Measurements from ENCODE around the gene TMEM247.

Gene TMEM247

DNA sequence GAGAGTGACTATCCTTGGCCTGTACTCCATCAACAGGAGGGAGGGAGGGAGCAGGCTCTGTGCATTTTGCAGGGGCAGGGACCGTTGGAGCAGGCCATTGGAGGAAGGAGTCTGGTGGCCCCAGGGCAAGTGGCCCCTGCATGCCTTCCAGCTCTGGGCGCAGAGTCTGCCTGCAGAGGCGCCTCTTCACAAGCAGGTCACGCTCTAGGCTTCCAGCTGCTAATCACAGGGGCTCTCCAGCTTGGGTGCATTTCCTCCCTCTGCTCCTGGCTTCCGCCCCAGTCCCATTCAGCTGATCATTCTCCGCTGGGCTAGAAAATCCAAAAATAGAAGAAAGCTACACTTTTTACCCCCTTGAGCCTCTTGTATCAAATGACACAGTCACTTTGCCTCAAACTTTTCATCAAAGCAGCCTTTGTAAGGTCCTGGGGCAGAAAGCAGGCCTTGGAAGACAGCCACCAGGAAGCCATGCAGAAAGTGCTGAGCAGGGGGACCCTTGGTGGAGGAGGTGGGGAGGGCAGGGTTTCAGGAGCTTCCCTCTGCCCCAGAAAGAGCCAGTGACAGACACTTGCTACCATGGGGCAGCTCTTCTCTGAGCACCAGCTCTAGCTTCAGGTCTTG is 11.3 kb downstream of the TMEM247 start:
- no peak for DNase-seq

DNA sequence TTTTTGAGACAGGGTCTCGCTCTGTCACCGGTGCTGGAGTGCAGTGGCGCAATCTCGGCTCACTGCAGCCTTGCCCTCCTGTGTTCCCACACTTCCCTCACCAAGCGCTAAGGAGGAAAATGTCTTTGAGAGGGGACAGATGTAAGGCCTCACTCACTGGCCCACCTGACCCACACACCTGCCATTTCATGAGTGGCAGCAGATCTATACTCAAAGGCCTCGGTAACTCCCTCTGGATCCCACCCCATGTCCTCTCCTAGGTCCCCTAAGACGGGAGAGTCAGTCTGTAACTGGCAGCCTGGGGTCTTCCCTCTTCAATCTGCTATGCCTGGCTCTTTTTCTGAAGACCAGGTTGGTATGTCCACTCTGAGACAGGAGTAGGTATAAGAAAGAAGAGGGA is 12.9 kb downstream of the TMEM247 start:
- no peak for DNase-seq

DNA sequence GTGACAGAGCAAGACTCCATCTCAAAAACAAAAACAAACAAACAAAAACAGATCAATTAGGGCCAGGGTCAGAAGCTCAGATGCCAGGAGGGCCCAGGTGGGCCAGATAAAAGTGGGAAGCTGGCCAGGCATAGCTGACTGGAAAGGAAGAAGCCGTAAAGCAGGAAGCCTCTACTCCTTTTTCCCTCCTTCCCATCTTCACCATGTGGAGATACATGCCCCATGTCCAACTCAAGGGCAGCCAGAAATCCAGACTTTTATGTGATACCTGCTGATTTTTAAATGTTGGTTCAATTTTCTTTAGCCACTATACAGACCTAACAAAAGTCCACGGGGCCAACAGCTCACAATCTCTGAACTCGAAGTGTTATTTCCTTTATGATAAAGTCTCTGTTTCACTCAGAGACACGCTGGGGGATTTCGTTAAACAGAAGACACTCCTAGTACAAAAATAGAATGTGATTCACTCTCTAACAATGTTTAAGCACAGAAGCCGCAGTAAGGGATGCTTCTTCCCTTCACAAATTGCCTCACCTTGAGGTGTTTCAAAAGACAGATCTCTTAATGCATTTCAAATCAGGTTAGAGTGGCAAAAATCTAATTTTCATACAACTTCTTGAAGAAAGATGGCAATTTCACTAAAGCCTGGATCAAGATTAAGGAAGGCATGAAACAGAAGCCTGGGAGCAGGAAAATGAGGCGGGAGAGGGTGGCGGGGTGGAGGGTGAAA is 14.0 kb downstream of the TMEM247 start:
- DNase-seq: no peak

GRCh38 chr2:46493971-46494250 is 14.5 kb downstream of the TMEM247 start:
- DNase-seq: peak in 1 of 3 experiments; percentile 53

- no peak for DNase-seq
These were observed 15.2 kb downstream of the TMEM247 start for GRCh38 chr2:46494596-46494995.

GRCh38 chr2:46495231-46496030 is 16.1 kb downstream of the TMEM247 start:
- no peak for DNase-seq

DNA sequence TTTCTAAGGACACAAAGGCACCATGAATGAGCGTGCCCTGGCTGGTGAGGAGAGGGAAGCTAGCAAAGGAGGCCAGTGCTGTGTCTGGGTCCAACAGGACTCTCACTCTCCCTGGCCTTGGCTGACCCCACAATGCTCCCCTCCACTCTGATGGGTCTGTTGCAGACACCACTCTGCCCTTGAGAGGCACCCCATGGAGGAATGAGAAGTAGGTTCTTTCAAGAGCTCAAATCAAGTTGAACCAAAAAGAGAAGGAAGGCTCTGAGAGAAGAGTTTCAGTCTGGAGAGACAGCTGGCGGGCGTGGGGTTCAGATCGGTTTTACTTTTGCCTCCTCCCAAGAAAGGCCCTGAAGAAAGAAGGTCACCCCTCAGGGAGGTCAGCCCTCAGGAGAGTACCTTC is 18.4 kb downstream of the TMEM247 start:
- no peak for DNase-seq

- DNase-seq: no peak
These were observed 19.3 kb downstream of the TMEM247 start for GRCh38 chr2:46498681-46499080.

GRCh38 chr2:46499392-46499785 is 20.0 kb downstream of the TMEM247 start:
- DNase-seq: no peak

GRCh38 chr2:46500801-46501200 is 21.4 kb downstream of the TMEM247 start:
- no peak for DNase-seq

DNA sequence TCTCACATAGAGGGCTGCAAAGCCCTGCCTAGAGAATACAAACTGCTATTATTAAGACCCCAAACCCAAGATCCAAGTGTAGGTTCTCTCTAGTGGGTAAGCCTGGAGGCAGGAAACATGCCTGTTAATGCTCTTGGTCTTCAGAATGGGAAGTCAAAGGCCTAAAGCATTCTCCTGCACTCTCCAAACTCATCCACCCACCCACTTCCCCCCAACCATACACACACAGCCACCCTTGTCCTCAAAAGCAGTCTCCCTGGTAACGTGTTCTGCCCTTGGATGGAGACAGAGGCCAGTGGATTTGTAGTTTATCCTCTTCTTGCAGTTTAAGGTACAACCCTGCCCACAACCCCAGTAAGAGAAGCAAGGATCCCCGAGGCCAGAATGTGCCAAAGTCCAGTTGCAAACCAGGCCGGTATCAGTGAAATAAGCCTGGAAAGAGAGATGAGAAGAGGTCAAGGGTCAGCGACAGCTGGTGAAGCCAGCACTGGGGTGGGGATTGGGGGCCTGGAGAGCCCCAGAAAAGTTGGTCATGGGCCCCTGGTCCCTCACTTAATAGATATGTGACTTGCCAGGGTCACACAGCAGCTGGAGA is 23.0 kb downstream of the TMEM247 start:
- DNase-seq: no peak

GRCh38 chr2:46503686-46504085 is 24.3 kb downstream of the TMEM247 start:
- DNase-seq: no peak

DNA sequence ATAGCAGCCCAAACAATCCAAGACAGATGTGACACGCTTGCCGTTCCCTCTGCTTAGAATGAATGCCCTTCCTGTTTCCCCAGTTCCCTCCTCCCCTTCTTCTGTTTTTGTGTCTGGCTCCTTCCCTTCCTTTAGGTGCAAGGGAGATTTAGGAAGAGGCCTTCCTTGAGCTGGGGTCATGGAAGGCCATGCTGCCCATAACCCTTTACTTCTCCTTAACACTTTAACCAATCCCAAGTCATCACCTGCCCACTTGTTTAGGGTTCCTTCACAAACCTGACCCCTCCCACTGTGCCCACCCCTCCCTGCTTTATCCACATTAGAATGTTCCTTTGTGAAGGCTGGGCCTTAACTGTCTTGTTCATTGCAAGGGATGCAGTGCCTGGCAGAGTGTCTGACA is 24.9 kb downstream of the TMEM247 start:
- DNase-seq: no peak

DNA sequence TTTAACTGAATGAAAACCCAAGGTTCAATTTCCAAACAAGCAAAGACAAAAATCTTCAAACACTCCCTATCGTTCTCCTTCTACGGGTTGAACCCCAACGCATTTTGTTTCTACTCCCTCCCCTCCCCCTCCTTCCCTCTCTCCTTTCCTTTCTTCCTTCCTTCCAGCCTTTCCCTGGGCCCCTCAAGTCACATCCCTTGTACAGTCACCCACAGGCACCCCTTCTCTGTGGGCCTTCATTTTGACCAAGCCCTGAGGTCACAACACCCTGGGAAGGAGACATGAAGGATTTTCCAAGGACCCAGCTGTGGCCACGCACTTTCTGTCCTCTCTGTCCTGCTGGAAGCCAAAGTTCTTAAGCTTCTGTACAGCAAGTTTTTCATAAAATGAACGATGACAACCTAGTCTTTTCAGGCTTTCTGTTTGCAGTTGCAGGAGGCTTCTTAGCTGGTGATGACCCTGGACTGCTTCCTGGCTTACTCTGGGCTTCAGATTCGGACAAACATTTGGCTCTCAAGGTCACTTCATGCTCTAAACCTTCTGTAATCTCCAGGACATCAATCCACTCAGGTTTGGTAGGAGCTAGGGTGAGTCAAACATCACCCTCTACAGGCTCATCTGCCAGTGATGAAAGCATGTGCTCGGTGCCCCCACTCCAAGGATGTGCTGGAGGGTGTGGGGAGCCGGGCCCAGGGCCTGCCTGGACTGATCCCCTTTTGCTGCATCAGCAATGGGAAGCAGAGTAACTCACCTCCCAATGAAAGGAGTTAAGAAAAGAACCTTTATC is 25.5 kb downstream of the TMEM247 start:
- DNase-seq: no peak

GRCh38 chr2:46505472-46505783 is 26.1 kb downstream of the TMEM247 start:
- no peak for DNase-seq

DNA sequence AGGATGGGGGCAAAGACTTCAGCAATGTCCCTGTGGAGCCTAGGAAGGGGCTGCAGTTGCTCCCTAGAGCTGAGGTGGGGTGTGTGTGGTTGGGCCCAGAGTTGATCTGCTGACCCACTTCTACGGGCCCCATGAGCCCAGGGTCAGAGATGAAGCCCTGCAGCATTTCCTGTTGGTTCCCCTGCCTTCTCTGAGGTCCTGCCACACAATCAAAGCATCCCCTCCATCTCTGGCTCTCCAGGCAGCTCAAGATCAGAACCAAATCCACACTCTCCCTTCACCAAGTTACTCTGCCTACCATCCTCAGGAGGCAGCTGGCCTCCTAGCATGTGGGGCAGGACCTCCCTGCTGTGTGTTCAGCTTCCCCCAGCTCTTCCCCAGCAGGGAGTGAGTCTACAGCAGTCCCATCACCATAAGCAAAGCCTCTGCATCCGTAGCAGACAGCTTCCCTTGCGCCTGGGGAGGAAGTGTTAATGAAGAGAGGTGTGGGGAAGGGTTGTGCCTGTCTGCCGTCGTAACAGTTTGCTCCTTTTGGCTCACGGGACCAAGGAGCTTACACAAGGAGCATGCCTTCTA is 26.9 kb downstream of the TMEM247 start:
- no peak for DNase-seq

GRCh38 chr2:46508312-46508711 is 28.9 kb downstream of the TMEM247 start:
- DNase-seq: no peak

GRCh38 chr2:46508759-46509158 is 29.4 kb downstream of the TMEM247 start:
- DNase-seq: no peak

GRCh38 chr2:46509804-46510203 is 30.4 kb downstream of the TMEM247 start:
- no peak for DNase-seq

- no peak for DNase-seq
These were observed 31.3 kb downstream of the TMEM247 start for GRCh38 chr2:46510598-46511177.

DNA sequence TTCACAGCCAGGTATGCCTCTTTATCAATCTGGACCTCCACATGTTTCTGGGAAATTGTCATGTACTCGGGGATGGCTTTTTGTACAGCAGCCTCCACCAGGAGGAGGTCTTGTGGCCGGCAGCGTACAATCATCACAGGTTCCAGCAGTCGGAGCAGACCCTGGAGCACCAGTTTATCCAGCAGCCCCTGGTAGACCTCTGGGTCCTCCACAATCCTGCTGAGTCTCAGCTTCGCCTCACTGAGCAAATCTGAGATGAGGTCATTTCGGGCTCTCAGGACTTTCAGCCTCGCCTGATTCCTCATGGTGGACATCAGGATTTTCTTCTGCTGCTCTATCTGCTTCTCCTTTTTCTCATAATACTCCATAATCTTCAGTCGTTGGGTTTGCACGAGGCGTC is 32.8 kb downstream of the TMEM247 start:
- DNase-seq: no peak

DNA sequence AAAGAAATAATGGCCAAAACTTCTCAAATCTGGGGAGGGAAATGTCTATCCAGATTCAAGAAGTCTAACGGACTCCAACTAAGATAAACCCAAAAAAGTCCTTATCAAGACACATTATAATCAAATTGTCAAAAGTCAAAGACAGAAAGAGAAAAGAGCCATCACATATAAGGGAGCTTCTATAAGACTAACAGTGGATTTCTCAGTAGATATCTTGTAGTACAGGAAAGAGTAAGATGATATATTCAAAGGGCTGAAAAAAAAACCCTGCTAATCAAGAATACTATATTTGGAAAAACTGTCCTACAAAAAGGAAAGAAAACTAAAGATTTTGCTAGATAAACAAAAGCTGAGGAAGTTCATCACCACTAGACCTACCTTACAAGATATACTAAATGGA is 35.4 kb downstream of the TMEM247 start:
- DNase-seq: no peak

All from NCI-H1417 (cell line).